HG02623 (cell line): Measurements from ENCODE around the gene TNFSF13.

Experiments
- ATAC-seq: cut with Tn5 transposase; IDR thresholded peaks from one replicate; pipeline ENCODE4 v1.9.1; 2021; ENCODE audit warnings: moderate library complexity; ENCODE audit not compliant: unreplicated experiment

The TNFSF13 gene

GRCh38 chr17:7574176-7574953 lies 15.8 kb downstream of the TNFSF13 start:
- ATAC-seq: no peak

- no peak for ATAC-seq
Measured at GRCh38 chr17:7575481-7575883, 16.9 kb downstream of the TNFSF13 start.

GRCh38 chr17:7575959-7576358 lies 17.4 kb downstream of the TNFSF13 start:
- ATAC-seq: no peak

- no peak for ATAC-seq
Measured at GRCh38 chr17:7576432-7576937, 17.9 kb downstream of the TNFSF13 start.

GRCh38 chr17:7577327-7578199 lies 19.0 kb downstream of the TNFSF13 start:
- ATAC-seq: no peak

- ATAC-seq: no peak
Measured at GRCh38 chr17:7579001-7579833, 20.7 kb downstream of the TNFSF13 start, which contains the start of gene CD68. Gene CD68, plus strand, starts transcription at chr17:7579638. Its CDS starts 40 bp downstream, at chr17:7579678.

- no peak for ATAC-seq
Measured at GRCh38 chr17:7579834-7580603, 21.5 kb downstream of the TNFSF13 start.

GRCh38 chr17:7580604-7581575 lies 22.3 kb downstream of the TNFSF13 start:
- no peak for ATAC-seq

- ATAC-seq: no peak
Measured at GRCh38 chr17:7582396-7583252, 24.1 kb downstream of the TNFSF13 start.

- peak; percentile 69 for ATAC-seq
Measured at GRCh38 chr17:7583253-7584109, 24.9 kb downstream of the TNFSF13 start, which contains the start of gene MPDU1. Gene MPDU1, plus strand, starts transcription at chr17:7583852. Its CDS starts 11 bp downstream, at chr17:7583863.

- ATAC-seq: no peak
Measured at GRCh38 chr17:7586673-7587419, 28.3 kb downstream of the TNFSF13 start.

- ATAC-seq: no peak
Measured at GRCh38 chr17:7587420-7588151, 29.0 kb downstream of the TNFSF13 start.

- ATAC-seq: no peak
Measured at GRCh38 chr17:7588553-7589203, 30.1 kb downstream of the TNFSF13 start.

GRCh38 chr17:7589204-7589868 lies 30.8 kb downstream of the TNFSF13 start:
- ATAC-seq: no peak
